Spleen (tissue), 11 donors: ENCODE data around the gene BCL10. TPM values are rescaled to one million over a fixed set of nuclear protein-coding genes. Genes with fewer than 3 reads are reported as not detected.
A peak's percentile ranks its signal among the peaks of the same experiment; 100 is the strongest.

Experiments used
- DNase-seq: peaks from one replicate; pipeline ENCODE4 v3.0.0-alpha.2; 2020
- H3K27ac ChIP-seq, 8 donors: fragments of 200-600 bp; sonication (generic) in 7 of 8; 1 replicate in 4 of 8; 2 replicates in 4 of 8; pipeline versions ENCODE4 v1.5.0 to v1.8.0; 2016 to 2021; ENCODE audit warnings: inconsistent platforms in 4 of 8, mild to moderate bottlenecking in 4 of 8, moderate library complexity in 1 of 8
- H3K27me3 ChIP-seq, 7 donors: fragments of 200-600 bp; sonication (generic) in 6 of 7; replicated peaks in 1 of 7; 1 replicate in 4 of 7; 2 replicates in 3 of 7; pipeline versions ENCODE4 v1.5.0 to v1.8.0; 2016 to 2021; ENCODE audit warnings: inconsistent platforms in 3 of 7, mild to moderate bottlenecking in 1 of 7
- H3K36me3 ChIP-seq, 6 donors: fragments of 200-600 bp; sonication (generic) in 5 of 6; 1 replicate in 4 of 6; 2 replicates in 2 of 6; pipeline versions ENCODE4 v1.5.0 to v1.8.0; 2016 to 2021; ENCODE audit warnings: inconsistent platforms in 2 of 6
- H3K4me1 ChIP-seq, 6 donors: fragments of 200-600 bp; sonication (generic) in 5 of 6; 1 replicate in 3 of 6; 2 replicates in 3 of 6; pipeline versions ENCODE4 v1.5.0 to v1.8.0; 2016 to 2021; ENCODE audit warnings: inconsistent platforms in 3 of 6
- H3K4me3 ChIP-seq, 8 donors: fragments of 200-600 bp; sonication (generic) in 7 of 8; 1 replicate in 4 of 8; 2 replicates in 4 of 8; pipeline versions ENCODE4 v1.5.0 to v1.8.0; 2016 to 2021; ENCODE audit warnings: inconsistent platforms in 4 of 8, mild to moderate bottlenecking in 4 of 8, moderate library complexity in 2 of 8
- H3K9me3 ChIP-seq, 8 donors: fragments of 200-600 bp; sonication (generic) in 7 of 8; 1 replicate in 4 of 8; 2 replicates in 4 of 8; pipeline versions ENCODE4 v1.5.0 to v1.8.0; 2016 to 2021; ENCODE audit warnings: inconsistent platforms in 4 of 8
- CTCF ChIP-seq, 11 experiments: fragments of 200-600 bp in 7 of 11; fragments of 450-650 bp in 4 of 11; sonication (generic) in 4 of 11; IDR thresholded peaks in 8 of 11; conservative IDR thresholded peaks in 3 of 11; 1 replicate in 7 of 11; 2 replicates in 4 of 11; pipeline versions ENCODE4 v1.4.0 to v1.8.0; 2016 to 2021; ENCODE audit warnings: antibody characterized with exemption in 11 of 11, inconsistent platforms in 4 of 11, mild to moderate bottlenecking in 1 of 11
- POLR2A ChIP-seq, 3 donors: fragments of 450-650 bp; IDR thresholded peaks; one replicate each; pipeline ENCODE4 v1.5.1; 2017; ENCODE audit warnings: antibody characterized with exemption in 3 of 3, mild to moderate bottlenecking in 1 of 3
- POLR2AphosphoS5 ChIP-seq, 3 donors: sonication (generic); formaldehyde crosslinking; IDR thresholded peaks; one replicate each; pipeline ENCODE4 v1.5.1; 2017; ENCODE audit warnings: antibody characterized with exemption in 3 of 3
- WGBS, 5 donors: extraction: QIAGEN DNeasy Blood & Tissue Kit in 3 of 5; methylation state at CpG; one replicate each; pipeline versions ENCODE4 v1.1.5 to v1.1.7; 2013 to 2018; 5-methylcytosine and 5-hydroxymethylcytosine counted together
- intact Hi-C: fragments of 100-400 bp; cut with DNase I; formaldehyde crosslinking; loops from one replicate; pipeline ENCODE4 v1.15.0; 2023; ENCODE audit warnings: low total_unique reads
- polyA plus RNA-seq, 3 donors: library from polyadenylated mRNA; stranded (reverse); fragments of 200-250 nt; gene quantifications; one replicate each; pipeline ENCODE4 v1.2.1, GENCODE V29; 2013
- total RNA-seq, 7 donors: library from RNA; depleted of rRNA in 3 of 7; stranded (reverse); fragments of >200 nt in 3 of 7; fragmentation: NEBNext Ultra II Directional in 4 of 7; extraction: Animal tissue kit (Norgen Biotek cat#: 25700) in 4 of 7; gene quantifications; one replicate each; pipeline versions ENCODE4 v1.1.0 to v1.2.1, GENCODE V29; 2016 to 2021
- donor health status: healthy with polysubstance abuse.
- donor health status: DM: no; HTN: no; CAD: no; lungs with moderate emphysema.
- donor health status: DM: no; HTN: no; CAD: no.
- donor health status: Bipolar disorder and iron deficiency.
- donor health status: healthy.
- donor health status: DM: no; HTN: no; CAD: no.
- donor health status: DM: yes; HTN: yes; CAD: no.

The BCL10 gene
- total and polyA plus RNA-seq, 10 donors = 10.5 to 45.1 (median 33.7) TPM

GRCh38 chr1:85224734-85225623, 51.5 kb downstream of the BCL10 start:
- Histone ChIP-seq H3K4me1 (peaks cover 0 to 9% (median 2%) of the 10 kb centered on the region in 6 donors), H3K36me3 (no peaks in the 10 kb centered on the region), H3K27ac (peak overlapping the region in 1 of 8 donors; percentile 8), H3K27me3 (no peaks in the 10 kb centered on the region), H3K9me3 (no peaks in the 10 kb centered on the region), H3K4me3 (no peak overlapping the region)
- TF ChIP-seq POLR2AphosphoS5 (IDR thresholded peaks at IDR 0.05) (no peak), CTCF (IDR thresholded peaks at IDR 0.05 in 8 of 11, conservative IDR thresholded peaks at IDR 0.05 in 3 of 11) (no peak), POLR2A (IDR thresholded peaks at IDR 0.05) (no peak)
- intact Hi-C loops = no loop called here
- no peak for DNase-seq
- WGBS, 5 donors = 51 to 77% (median 65%) methylated on average over 3 of the region's 3 CpGs

- no peak for DNase-seq
Observed at GRCh38 chr1:85224295-85224694, 52.1 kb downstream of the BCL10 start.

DNA sequence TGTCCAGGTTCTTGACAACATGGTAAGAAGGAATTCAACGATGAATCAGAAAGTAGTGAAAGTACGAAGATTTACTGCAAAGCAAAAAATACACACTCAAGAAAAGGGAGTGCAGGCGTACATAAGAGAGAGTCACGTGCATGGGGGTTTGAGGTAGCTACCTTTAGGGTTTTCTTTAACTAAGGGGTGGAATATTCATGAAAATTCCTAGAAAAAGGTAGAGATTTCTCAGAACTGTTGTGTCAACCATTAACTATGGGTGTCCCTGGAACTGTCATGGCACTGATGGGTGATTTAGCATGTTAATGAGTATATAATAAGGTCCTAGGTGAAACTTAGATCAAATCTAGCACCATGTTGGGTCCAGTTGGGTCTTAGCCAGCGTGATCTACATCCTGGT, 53.1 kb downstream of the BCL10 start:
- Histone ChIP-seq H3K36me3 (no peaks in the 10 kb centered on the region), H3K27ac (no peak overlapping the region), H3K9me3 (no peaks in the 10 kb centered on the region), H3K4me3 (no peak overlapping the region), H3K4me1 (peaks cover 0 to 9% (median 2%) of the 10 kb centered on the region in 6 donors), H3K27me3 (no peaks in the 10 kb centered on the region)
- intact Hi-C loops = no loop called here
- 62 to 78% (median 74%) methylated on average over 5 of the region's 5 CpGs for WGBS, 5 donors
- no peak for DNase-seq
- no peak for TF ChIP-seq CTCF (IDR thresholded peaks at IDR 0.05 in 8 of 11, conservative IDR thresholded peaks at IDR 0.05 in 3 of 11)

More at GRCh38 chr1:85224295-85224694, 52.1 kb downstream of the BCL10 start:
- Histone ChIP-seq H3K36me3 (no peaks in the 10 kb centered on the region), H3K4me3 (no peak overlapping the region), H3K9me3 (no peaks in the 10 kb centered on the region), H3K4me1 (peaks cover 0 to 9% (median 2%) of the 10 kb centered on the region in 6 donors), H3K27me3 (no peaks in the 10 kb centered on the region), H3K27ac (no peak overlapping the region)
- intact Hi-C loops = no loop called here
- TF ChIP-seq CTCF (IDR thresholded peaks at IDR 0.05 in 8 of 11, conservative IDR thresholded peaks at IDR 0.05 in 3 of 11) = no peak
- TF ChIP-seq POLR2AphosphoS5 (IDR thresholded peaks at IDR 0.05) = no peak
- no peak for TF ChIP-seq POLR2A (IDR thresholded peaks at IDR 0.05)

GRCh38 chr1:85220756-85221201, 55.7 kb downstream of the BCL10 start:
- no peaks in the 10 kb centered on the region for H3K36me3 ChIP-seq
- no peak overlapping the region for H3K4me3 ChIP-seq
- no peak overlapping the region for H3K27ac ChIP-seq
- intact Hi-C loops = no loop called here
- H3K9me3 ChIP-seq = no peaks in the 10 kb centered on the region
- no peak for TF ChIP-seq POLR2A (IDR thresholded peaks at IDR 0.05)
- TF ChIP-seq CTCF (IDR thresholded peaks at IDR 0.05 in 8 of 11, conservative IDR thresholded peaks at IDR 0.05 in 3 of 11) = no peak
- no peak for TF ChIP-seq POLR2AphosphoS5 (IDR thresholded peaks at IDR 0.05)
- 57 to 72% (median 65%) methylated on average over 7 of the region's 7 CpGs for WGBS, 5 donors
- H3K27me3 ChIP-seq = no peaks in the 10 kb centered on the region
- peaks cover 0 to 9% (median 2%) of the 10 kb centered on the region in 6 donors for H3K4me1 ChIP-seq
- DNase-seq = no peak
